SK-N-MC (cell line): ENCODE data around the gene GLB1L3.

Experiments
- EZH2 ChIP-seq: fragments of 200-600 bp; sonication (generic); IDR thresholded peaks from one replicate; pipeline ENCODE4 v1.6.1; 2017; ENCODE audit warnings: antibody characterized with exemption
- FOXP2 ChIP-seq: optimal IDR thresholded peaks from 2 replicates; pipeline ENCODE3; 2011; ENCODE audit warnings: mild to moderate bottlenecking, moderate library complexity; ENCODE audit not compliant: insufficient read depth; ENCODE audit errors: extremely low read length, control extremely low read depth
- POLR2AphosphoS5 ChIP-seq: IDR thresholded peaks from 2 replicates; pipeline ENCODE4 v1.6.1; 2012; ENCODE audit warnings: mild to moderate bottlenecking, low read depth, low read length, borderline replicate concordance

GRCh38 chr11:134342572-134343340, 66.6 kb downstream of the GLB1L3 start:
- no peak for TF ChIP-seq POLR2AphosphoS5
- no peak for TF ChIP-seq EZH2
- TF ChIP-seq FOXP2 = no peak
